HL-60/S4 (cell line): ENCODE measurements around the gene GGCT.

Source experiments
- in situ Hi-C: fragments of 300-500 bp; cut with MboI; formaldehyde crosslinking; loops from 2 replicates; pipeline ENCODE4 v1.14.3; 2022; ENCODE audit warnings: low sequenced_read_pairs

GGCT gene

DNA sequence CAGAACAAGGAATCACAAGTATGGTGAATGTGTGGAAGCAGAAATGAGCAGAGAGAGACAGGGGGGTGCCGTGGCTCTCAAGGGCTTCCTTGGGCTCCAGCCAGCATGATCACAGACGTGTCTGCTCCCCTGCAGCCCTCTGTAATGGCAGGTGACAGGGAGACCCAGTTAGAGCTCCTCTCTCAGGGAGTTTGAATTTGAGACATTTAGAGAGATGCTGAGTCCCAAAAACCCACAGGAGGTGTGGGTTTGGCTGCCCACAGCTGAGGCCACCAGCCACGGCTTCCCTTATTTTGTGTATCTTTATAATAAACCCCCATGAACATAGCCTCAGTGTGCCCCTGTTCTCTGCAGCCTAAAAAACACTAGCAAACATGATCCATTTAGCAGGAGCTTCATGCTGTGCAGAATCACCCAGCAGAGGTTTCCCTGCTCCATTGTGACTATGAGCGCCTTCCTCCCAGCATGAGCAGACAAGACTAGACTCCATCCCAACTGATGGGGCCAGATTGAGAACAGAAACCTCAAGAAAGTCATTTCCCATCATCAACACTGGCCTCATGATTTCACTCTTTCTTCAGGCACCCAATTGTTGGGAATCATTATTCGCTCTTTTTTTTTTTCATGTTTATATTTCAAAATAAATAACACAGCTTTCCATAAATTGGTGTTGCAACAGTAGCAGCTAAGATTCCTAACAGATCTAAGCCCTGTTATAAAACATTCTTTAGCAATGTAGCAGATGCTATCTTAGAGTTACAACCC, 39.4 kb downstream of the GGCT start:
- in situ Hi-C loops: no loop called here

GRCh38 chr7:30464231-30464671, 40.4 kb downstream of the GGCT start:
- in situ Hi-C loops: no loop called here

GRCh38 chr7:30463405-30464145, 41.1 kb downstream of the GGCT start:
- in situ Hi-C loops: no loop called here

DNA sequence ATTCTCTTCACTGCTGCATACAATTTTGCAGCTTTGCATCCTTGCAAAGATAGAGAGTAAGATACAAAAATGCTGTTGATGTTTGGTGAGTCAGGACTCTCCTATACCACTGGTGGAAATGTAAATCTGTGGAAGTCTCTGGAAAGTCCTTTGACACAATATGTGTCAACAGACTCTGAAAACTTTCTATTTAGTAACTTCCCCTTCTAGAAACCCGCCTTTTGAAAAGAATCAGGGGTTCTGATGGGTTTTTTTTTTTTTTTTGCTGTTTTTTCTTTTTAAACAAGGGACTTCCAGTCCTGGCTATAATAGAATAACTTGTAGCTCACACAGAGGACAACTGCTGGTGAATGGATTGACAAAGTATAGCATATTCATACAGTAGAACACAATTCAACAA, 42.5 kb downstream of the GGCT start:
- in situ Hi-C loops: no loop called here

DNA sequence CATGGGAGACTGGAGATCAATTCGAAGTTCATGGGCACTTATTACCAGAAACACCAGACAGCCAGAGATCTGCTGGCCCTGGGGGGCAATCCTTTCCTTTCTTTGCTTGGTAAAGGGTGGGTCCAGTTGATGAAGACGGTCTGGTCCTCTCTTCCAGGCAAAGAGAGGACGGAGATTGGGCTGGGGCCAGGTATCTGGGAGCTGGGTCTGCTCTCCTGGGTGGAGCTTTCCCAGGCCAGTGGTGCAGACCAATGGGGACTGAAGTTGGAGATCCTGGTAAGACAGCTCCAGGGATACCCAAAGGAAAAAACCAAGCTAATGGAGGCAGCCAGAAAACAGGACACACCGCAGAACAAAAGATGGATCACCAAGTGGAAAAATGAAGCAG, 44.4 kb downstream of the GGCT start:
- in situ Hi-C loops: no loop called here

GRCh38 chr7:30459591-30460245, 44.9 kb downstream of the GGCT start:
- in situ Hi-C loops: no loop called here

DNA sequence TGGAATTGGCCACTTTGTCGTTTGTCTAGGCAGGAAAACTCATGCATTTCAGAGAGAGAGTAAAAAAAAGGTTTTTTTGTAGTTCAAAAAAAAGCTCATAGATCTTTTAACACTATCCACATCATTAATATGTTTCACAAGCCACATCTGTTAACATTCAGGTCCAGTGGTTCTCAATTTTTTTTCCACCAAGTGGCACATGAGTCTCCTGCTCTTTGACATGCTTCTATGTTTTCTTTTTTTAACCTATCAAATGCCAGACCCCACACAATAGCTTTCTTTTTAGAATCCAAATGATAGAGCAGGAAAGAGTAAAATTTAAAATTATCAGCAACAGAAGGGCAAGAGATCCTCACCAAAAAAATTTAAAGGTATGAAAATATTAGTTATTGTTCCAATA, 46.3 kb downstream of the GGCT start:
- in situ Hi-C loops: no loop called here

GRCh38 chr7:30453921-30454320, 50.7 kb downstream of the GGCT start:
- in situ Hi-C loops: no loop called here

- in situ Hi-C loops: no loop called here
Measured at GRCh38 chr7:30453016-30453415, 51.6 kb downstream of the GGCT start.

- in situ Hi-C loops: no loop called here
Measured at GRCh38 chr7:30452280-30452930, 52.2 kb downstream of the GGCT start.

GRCh38 chr7:30451539-30452279, 52.9 kb downstream of the GGCT start:
- in situ Hi-C loops: no loop called here

DNA sequence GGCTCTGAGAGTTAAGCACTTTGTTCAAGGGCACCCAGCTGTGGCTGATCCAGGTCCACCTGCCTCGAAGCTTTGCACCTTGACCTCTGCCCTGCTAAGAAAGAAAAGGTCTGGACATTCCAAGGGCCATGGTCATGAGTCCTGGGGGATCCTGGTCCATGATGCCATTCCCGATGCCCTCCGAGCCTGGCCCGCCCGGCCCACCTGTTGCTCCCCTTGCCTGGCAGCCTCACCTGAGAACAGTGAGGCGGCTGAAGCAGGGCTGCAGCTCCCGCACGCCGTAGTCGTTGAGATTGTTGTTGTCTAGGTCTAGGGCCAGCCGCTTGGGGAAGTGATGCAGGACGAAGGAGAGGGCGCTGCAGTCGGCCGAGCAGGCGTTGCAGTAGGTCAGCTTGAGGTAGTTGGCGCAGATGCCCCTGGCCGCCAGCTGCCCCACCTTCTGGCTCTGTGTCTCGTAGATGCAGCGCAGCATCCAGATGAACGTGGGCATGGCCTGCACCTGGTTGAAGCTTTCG, 53.6 kb downstream of the GGCT start:
- in situ Hi-C loops: no loop called here

GRCh38 chr7:30450240-30450982, 54.2 kb downstream of the GGCT start:
- in situ Hi-C loops: no loop called here

DNA sequence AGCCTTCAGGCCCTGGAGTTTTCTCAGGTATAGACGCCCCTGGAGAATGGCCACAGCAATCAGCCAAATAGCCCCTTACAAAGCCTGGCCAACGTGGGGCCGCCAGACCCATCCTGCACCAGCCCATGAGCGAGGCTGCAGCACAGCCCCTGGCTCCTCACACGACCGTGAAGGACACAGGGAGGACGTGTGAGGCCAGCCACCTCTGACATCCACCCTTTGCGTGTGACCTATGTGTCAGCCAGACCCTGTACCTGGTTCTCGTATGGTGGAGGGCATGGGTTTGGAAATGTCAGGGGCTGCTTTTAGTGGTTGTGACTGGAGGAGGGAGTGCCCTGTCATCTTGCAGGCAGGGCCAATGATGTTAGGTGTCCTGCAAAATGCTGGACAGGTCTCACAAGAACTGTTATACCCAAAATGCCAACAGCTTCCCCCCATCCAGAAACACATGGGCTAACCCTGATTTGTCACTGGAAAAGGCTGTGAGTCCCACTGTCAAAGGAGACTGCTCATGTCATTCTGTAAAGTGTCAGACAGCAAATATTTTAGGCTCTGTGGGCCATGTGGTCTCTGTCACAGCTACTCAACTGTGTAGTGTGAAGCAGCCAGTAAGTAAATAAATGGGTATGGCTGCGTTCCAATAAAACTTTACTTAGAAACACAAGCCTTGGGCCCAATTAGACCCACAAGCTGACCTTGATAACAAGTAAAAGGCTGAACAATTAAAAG, 56.0 kb downstream of the GGCT start:
- in situ Hi-C loops: no loop called here

DNA sequence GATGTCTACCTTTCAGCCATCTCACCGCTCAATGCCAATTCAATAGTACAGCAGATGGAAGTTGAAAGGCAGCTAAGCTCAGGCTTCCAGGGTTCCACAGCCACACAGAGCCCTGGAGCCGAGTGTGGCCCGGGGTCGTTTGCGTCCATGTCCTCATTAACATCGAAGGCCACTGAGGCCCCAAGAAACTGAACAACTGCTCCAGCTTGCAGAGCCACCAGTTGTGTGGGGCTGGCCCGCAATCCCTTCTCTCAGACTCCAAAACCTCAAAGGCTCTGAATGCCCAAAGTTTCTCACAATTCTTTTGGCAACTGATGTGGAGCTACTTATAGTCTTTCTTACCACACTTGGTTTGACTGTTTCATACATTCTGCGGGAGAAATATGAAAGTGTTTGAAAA, 57.2 kb downstream of the GGCT start:
- in situ Hi-C loops: no loop called here
